ENCODE results near the gene C6orf163.

GRCh38 chr6:87407901-87408720 is 63.5 kb downstream of the C6orf163 start, which contains the start of gene CFAP206:
- TF ChIP-seq CTCF (conservative IDR thresholded peaks at IDR 0.05; ENCODE audit: low read depth in 2 of 2) = peak in 1 of 2 experiments; percentile 15; a peak in 1 of 4 replicates
- no peak for TF ChIP-seq EZH2phosphoT487 (IDR thresholded peaks at IDR 0.05; ENCODE audit: unreplicated experiment)
- peak; percentile 55 for TF ChIP-seq POLR2AphosphoS5 (IDR thresholded peaks at IDR 0.05; ENCODE audit: low read depth)
- TF ChIP-seq, protein P1, sequence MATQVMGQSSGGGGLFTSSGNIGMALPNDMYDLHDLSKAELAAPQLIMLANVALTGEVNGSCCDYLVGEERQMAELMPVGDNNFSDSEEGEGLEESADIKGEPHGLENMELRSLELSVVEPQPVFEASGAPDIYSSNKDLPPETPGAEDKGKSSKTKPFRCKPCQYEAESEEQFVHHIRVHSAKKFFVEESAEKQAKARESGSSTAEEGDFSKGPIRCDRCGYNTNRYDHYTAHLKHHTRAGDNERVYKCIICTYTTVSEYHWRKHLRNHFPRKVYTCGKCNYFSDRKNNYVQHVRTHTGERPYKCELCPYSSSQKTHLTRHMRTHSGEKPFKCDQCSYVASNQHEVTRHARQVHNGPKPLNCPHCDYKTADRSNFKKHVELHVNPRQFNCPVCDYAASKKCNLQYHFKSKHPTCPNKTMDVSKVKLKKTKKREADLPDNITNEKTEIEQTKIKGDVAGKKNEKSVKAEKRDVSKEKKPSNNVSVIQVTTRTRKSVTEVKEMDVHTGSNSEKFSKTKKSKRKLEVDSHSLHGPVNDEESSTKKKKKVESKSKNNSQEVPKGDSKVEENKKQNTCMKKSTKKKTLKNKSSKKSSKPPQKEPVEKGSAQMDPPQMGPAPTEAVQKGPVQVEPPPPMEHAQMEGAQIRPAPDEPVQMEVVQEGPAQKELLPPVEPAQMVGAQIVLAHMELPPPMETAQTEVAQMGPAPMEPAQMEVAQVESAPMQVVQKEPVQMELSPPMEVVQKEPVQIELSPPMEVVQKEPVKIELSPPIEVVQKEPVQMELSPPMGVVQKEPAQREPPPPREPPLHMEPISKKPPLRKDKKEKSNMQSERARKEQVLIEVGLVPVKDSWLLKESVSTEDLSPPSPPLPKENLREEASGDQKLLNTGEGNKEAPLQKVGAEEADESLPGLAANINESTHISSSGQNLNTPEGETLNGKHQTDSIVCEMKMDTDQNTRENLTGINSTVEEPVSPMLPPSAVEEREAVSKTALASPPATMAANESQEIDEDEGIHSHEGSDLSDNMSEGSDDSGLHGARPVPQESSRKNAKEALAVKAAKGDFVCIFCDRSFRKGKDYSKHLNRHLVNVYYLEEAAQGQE (IDR thresholded peaks at IDR 0.05; ENCODE audit: unreplicated experiment) = no peak
- no peak for TF ChIP-seq JUNB (IDR thresholded peaks at IDR 0.05; ENCODE audit: unreplicated experiment)
- TF ChIP-seq CREB1 (CRISPR knock-in tag; IDR thresholded peaks at IDR 0.05; ENCODE audit: low read depth) = no peak

Measured in GM23338 (cell line).